Activated T-cell treated with anti-CD3 and anti-CD28 coated beads for 24 hours (primary cell): Measurements from ENCODE around the gene GLYATL1B.
A peak's percentile ranks its signal among the peaks of the same experiment; 100 is the strongest.
"Not testable (repeated sequence)": the region's sequence is repeated elsewhere in the genome, so short reads cannot be mapped to it uniquely, and the experiment has no call there.

Experiments used
- DNase-seq: peaks from one replicate; pipeline ENCODE4 v3.0.0-alpha.2; 2020; ENCODE audit warnings: low read depth

Gene GLYATL1B

DNA sequence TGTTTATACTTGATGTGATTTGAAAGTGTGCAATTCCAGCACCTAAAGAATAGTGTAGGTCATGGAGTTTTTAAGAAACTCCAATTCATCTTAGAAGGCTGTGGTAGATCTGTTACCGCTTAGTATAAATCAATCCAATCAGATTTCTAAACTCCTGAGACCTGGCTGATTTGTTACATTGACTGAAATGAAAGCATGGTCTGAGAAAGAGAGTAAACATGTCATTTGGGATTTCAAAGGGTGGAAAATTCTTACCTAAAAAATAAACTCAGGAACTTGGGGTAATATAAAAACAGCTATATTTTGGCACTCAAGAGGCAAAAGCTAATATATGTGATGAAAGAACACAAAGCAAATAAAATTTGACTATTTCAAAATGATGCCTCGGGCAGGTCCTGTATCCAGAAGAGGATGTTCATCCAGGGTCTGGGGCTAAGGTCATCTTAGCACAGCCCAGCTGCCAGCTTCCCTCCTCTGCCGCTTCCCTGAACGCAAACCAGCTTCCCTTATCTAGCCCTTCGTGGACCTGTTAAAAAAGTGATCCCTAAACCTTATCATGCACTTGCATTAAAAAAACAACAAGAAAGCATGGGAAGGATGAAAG, 10.0 kb downstream of the GLYATL1B start:
- DNase-seq, result not testable (repeated sequence)

DNA sequence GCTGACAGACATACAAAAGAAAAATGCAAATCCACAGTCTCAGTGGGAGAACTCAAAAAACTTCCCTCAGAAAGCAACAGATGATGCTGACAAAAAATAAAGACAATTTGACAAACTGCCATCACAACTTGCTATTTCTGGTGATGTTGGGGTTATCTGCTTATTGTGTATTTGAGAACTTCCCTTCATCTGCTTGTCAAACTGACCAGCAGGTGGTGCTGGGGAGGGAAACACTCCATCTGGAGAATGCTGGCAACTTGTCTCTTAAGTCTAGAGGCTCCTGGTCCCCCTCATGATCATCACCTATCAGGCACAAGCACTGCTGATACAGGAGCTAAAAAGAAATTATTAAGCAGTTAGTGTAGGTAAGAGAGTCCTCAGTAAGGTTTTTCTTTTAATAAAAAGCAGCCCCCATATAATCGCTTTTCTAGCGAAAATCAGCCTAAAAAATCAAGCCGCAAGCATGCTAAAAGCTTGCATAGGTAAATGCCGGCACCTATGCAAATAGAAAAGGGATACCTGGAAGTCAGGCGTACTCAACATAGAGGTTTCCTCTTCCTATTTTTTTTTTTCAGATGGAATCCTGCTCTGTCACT, 11.1 kb downstream of the GLYATL1B start:
- peak; percentile 50 for DNase-seq

DNA sequence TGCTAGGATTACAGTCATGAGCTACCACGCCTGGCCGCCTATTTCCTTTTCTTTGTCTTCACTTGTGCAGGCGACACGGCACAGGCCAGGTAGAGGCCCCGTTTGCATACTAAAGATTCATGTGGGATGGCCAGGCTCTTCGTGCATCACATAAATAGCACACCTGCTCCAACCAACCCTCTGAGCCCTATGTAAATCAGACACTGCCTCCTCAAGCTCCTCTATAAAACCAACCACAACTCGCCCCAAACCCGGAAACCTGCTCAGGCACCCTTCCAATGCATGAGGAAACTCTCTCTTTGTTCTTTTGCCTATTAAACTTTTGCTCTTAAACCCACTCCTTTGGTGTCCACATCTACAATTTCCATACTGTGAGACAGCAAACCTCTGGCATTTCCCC, 11.8 kb downstream of the GLYATL1B start:
- DNase-seq, result not testable (repeated sequence)

DNA sequence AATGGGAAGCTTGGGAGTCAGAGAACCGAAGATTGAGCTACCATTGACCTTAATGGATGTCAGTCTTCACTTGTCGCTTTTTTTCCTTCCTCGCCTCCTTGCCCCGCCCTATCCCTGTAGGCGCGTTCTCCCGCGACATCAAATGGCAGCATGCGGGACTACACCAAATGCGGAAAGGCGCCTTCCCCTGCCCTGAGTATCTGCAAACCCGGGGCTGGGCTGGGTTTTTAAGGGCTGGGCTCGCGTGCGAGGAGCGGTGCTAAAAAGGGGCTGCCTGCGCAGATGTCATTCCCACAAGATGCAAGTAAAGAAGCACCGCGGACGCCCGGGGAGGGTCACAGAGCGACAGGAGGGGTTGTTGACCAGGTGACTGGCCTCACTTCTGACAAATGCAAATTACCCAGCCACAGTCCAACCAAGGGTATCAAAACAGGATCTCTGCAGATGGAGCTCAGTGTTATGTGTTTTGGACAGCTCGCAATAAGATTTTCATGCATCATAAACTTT, 16.2 kb downstream of the GLYATL1B start:
- DNase-seq, result peak; percentile 62

DNA sequence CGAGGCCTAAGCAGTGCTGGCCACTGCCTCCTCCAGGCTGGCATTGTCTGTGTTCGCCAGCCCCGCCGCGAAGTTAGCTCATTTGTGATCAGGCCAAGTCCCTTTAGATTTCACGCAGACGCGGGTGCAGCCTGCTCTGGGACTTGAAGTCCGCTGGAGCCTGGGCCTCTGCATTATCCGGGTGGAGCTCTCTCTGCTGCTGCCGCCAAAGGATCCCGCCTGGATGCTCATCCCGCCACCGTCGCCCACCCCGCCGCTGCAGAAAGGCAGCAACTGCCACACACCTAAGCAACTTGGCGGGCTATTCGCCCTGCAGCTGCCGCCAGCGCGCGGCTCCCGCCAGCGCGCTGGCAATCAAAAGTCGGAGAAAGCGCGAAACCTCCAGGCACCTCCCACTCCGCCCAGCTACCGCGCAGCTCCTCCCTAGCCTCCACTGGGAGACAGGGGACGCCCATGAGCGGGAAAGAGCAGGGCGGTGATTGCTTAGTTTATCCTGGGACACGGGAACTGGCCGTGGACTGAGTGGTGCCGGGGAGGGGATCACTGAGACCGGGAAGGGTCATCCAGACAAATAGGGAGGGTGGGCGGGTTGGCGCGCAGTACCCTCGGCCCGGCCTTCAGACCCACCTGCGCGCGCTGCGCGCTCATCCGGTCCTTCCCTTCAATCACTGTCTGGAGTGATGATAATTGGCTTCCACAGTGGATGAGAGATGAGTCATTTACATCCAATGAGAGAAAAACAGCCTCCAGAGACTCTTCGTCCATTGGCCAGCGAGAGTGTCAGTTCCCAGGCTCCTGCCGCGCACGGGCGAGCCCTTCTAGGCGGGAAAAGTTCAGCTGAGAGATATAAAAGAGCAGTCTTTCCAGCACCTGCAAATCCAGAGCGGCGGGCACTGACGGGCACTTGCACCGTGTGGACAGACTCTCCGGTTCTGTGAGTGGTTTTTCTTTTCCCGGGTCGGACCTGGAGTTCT, 20.5 kb downstream of the GLYATL1B start, which contains the start of gene FAM111B:
Gene FAM111B (plus strand): TSS at position 875 of the 974 bp plus-strand sequence. CDS start 2,389 bp downstream, outside the sequence.
- DNase-seq, result peak; percentile 54

DNA sequence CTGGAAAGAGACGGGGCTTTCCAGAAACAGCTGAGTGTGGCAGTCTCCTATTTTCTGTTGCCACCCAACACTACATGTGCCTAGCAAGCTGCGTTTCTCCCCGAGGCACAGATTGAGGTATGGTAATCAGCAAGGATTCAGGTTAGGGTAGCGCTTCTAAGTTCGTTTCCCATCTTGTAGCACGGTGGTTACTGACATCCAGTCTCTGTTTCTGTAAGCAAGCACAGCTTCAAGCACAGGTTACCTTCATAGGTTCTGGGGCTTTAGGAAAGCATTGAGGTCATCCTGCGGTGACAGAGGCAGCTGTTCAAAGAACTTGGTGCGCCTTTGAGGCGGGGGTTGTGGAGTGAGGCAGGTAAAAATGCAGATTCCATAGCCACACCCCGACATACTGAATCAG, 21.6 kb downstream of the GLYATL1B start:
- not testable (repeated sequence) for DNase-seq

DNA sequence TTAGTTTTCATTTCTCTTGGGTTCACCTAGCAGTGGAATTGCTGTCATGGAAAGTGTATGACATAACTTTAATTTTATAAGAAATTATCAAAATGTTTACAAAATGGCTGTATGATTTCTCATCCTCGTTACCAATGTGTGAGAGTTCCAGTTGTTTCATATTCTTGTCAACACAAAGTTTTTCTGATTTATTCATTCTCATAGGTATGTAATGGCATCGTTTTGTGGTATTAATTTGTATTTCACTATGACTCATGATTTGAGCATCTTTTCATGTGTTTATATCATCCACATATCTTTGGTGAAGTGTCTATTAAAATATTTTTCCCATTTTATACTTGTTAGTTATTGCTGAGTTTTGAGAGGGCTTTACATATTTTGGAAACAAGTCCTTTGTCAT, 26.4 kb downstream of the GLYATL1B start:
- DNase-seq, result no peak

DNA sequence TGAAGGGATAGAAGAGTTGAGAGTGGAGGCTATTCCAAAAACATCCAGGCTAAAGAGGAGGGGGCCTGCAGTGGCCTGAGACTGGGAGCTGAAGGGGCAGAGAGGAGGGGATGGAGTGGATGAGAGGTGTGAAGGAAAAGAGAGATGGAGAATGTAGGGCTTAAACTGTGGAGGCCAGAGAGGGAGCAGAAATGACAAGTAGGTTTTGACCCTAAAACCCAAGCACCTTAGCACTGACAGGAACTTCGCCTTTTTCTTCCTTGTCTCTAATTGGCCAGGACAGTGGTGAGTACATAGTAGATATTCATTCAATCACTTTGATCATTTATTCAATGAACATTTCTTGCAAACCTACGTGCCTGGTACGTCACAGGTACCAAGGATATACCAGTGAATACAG, 28.2 kb downstream of the GLYATL1B start:
- no peak for DNase-seq

DNA sequence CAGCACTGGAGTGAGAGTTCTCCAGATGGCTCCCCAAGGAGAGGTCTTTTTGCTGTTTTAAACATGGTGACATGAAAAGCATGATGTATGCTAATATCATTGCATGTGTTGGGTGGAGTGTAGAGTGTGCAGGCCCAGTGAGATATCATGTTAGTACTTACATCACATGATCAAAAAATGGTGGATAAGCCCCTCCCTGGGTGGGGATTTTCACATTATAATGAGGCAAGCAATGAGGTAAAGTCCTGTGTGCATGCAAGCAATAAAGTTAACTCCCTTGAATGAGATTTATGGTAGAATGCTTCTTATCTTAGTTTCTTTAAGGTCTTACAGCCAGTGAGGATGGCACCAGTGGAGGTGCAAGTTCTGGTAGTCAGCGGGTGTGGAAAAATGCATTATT, 29.4 kb downstream of the GLYATL1B start:
- DNase-seq, result no peak

DNA sequence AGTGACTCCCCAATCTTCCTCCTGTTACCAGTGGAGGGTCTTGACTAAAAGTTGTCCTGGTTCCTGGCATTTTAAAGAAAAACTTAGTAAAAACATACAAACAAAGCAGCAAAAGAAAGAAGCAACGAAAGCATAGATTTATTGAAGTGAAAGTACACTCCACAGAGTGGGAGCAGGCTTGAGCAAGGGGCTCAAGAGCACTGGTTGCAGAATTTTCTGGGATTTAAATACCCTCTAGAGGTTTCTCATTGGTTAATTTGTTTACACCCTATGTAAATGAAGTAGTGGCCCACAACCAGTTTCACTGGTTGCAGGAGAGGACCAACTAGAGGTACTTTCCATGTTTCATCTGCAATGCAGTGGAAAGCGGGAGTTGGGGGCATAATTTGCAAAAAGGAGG, 31.7 kb downstream of the GLYATL1B start:
- no peak for DNase-seq

DNA sequence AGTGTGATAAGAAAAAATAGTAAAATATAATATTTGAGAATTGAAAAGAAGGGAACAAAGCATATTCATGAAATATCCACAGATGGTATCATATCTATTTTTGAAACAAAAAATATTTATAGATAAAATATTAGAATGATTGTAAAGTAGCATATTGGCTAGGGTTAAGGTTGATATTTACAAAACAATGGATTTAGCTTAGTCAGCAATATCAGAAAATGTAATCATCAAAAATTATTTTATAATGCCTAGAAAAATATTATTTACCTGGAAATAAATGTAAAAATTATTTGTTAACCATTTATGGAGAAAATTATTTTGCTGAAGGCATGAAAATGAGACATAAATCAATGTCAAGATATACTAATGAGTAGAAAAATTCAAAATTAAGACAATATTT, 33.7 kb downstream of the GLYATL1B start:
- no peak for DNase-seq

DNA sequence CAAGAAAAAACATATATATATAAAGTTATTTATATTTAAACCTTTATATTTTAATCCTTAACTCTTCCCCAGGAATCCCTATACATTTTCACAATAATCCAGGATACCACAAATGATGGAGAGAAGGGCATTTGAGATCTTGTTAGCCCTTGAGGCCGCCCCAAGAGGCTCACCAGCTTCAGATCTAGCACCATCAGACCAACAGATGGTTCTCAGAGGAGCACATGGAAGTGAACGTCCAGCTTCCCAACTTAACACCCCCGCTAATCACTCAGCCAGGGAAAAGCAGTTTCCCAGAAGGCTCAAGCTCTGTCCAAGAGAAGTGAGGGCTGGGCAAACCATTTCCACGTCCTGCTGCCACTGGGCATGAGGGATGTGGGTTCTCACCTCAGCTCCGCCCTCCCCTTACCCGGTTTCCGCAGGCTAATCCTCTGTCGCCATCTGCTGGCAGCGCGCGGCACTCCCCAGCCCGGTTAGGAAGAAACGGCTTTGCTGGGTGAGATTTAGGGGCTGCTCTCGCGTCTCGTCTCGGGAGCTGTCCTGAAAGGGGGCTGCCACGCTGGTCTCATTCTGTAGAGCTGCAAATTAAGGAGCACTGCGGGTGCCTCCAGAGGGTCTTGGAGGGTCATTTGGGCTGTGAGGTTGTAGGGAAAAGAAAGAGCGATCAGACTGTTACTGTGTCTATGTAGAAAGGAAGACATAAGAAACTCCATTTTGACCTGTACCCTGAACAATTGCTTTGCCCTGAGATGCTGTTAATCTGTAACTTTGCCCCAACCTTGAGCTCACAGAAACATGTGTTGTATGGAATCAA, 49.7 kb downstream of the GLYATL1B start:
- DNase-seq, result peak; percentile 82

DNA sequence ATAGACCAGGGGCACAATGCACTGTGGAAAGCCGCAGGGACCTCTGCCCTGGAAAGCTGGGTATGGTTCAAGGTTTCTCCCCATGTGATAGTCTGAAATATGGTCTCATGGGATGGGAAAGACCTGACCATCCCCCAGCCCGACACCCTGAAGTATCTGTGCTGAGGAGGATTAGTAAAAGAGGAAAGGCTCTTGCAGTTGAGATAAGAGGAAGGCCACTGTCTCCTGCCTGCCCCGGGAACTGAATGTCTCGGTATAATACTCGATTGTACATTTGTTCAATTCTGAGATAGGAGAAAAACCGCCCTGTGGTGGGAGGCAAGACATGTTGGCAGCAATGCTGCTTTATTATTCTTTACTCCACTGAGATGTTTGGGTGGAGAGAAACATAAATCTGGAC, 50.4 kb downstream of the GLYATL1B start:
- not testable (repeated sequence) for DNase-seq

DNA sequence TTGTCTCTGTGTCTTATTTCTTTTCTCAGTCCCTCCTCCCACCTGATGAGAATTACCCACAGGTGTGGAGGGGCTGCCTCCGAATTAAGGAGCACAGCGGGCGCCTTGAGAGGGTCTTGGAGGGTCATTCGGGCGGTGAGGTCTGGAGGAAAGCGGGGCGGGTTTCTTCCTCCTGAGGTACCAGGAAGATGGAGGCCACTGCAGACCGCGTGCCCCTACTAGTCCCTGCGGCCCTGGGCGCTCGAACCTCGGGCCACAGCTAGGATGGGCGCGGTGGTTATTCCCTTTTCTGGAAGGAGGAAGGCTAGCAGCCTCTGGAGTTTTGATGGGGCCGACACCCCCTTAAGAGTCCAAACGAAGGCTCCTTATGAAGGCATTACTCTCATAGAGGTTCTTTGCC, 51.1 kb downstream of the GLYATL1B start:
- no peak for DNase-seq

DNA sequence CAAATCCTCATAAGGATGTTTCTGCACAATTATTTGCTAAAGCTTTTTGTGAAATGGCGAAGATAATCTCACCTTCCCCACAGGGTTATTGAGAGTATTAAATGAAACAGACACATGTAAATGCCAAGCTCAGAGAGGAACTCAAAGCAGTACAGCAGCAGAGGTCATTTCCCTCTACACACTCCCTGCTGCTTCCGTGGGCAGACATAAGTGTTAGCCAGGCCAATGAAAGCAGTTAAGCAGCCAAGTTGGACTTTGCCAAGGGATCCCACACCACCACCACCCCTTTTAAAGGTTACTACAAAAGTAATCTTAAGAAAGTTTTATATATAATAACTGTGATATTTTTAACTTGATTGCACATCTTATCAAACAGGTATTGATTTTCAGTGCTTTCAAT, 52.5 kb downstream of the GLYATL1B start:
- DNase-seq, result no peak

DNA sequence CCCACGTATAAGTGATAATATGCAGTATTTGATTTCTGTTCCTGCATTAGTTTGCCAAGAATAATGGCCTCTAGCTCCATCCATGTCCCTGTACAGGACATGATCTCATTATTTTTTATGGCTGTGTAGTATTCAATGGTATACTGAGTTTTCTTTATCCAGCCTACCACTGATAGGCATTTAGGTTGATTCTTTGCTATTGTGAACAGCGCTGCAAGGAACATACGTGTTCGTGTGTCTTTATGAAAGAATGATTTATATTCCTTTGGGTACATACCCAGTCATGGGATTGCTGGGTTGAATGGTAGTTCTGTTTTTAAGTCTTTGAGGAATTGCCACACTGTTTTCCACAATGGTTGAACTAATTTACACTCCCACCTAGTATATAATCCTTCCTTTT, 55.1 kb downstream of the GLYATL1B start:
- no peak for DNase-seq

DNA sequence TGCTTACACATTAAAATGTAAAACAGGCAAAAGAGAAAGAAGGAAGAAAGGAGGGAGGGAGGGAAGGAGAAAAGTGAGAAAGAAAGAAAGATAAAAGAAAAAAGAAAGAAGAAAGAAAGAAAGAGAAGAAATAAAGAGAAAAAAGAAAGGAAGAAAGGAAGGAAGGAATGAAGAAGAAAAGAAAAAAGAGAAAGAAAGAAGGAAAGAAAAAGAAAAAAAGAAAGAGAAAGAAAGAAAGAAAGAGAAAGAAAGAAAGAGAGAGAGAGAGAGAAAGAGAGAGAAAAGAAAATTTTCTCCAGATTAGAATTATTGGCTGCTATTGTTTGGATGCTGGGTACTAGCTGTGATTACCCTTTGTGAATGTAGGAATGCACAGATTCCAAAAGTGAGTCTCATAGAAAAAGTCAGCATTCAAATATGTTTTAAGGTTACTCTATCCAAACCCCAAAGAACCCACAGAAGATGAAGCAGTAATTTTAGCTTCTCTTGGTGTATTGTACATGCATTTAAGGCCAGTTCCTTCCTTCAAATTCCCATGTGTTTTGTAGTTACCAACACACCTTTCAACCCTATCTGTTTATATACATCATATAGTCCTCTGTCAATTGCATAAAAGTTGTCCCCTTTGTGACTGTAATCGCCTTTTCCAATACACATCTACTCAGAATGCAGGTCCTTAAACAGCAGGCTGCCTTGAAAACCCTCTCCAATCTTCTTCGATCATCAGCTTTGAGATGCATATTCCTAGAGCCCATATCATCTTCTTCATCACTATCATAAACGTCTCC, 55.8 kb downstream of the GLYATL1B start:
- DNase-seq, result no peak

DNA sequence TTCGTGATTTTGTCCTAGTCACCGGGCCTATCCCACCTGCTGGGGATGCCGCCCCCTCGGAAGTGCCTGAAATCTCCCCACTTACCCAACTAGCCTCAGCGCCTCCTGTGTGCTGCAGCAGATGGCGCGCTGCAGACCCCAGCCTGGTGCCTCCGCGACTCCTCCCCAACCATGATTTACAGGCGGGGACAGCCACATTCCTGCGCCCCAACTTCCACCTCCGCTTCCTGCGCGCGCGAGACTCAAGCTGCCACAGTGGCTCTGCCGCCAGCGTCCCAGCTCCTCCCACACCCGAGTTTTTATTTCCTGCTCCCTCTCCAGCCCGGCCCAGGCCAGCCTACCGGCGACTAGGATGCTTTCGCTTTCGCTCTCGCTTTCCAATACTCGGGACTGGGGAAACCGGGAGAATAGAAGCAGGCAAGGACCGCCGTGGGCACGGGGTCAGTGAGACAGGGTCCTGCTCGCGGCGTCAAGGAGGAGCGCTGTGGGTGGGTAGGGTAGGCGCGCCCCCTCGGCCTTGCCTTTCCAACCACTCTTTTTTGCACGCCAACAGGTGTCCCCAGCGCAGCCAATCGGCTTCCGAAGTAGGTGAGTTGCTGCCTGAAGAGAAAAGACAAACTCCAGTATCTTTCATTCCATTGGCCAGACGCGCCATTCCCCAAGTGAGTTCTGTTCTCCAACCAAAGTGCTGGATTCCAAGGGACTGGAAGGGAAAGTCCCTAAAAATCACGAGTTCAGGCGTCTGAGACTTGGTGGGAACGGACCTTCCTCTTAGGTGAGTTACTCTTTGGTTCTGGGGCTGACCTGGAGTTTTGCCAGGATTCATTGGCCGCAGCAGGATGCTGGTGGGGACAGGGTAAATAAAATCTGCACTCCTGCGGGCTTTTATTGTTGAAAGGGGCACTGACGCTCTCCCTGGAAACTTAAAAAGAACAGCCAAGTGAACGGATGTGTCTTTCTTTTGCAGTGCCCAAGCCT, 56.7 kb downstream of the GLYATL1B start, which contains the start of gene FAM111A:
Gene FAM111A (plus strand): TSS at position 327 of the 978 bp plus-strand sequence. CDS start 6,017 bp downstream, outside the sequence.
- peak; percentile 75 for DNase-seq

DNA sequence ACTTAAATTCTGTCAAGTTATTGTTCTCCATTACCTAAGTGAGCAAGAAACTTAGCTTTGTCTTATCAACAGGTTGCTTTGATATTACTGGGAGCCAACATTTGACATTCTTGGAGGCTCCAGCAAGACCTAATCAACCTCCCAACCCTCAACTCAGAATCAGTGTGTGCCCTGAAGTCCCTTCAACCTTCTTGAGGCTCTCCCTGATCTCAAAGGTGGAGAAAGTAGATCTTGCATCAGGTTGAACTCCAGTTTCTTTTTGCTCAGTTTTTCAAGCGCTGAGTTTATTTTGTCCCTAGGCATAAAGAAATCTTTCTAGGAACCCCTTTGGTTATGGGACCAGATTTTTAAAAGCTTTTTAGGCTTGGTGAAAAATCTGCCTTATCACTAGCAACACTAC, 58.0 kb downstream of the GLYATL1B start:
- DNase-seq, result no peak
